Right kidney (tissue), 1 donor: ENCODE measurements around the gene MGME1.

ENCODE experiments used
- DNase-seq: peaks from one replicate; pipeline ENCODE4 v3.0.0-alpha.2; 2016

Gene MGME1

GRCh38 chr20:17939622-17940223 is 29.1 kb upstream of the MGME1 start:
- DNase-seq = no peak

DNA sequence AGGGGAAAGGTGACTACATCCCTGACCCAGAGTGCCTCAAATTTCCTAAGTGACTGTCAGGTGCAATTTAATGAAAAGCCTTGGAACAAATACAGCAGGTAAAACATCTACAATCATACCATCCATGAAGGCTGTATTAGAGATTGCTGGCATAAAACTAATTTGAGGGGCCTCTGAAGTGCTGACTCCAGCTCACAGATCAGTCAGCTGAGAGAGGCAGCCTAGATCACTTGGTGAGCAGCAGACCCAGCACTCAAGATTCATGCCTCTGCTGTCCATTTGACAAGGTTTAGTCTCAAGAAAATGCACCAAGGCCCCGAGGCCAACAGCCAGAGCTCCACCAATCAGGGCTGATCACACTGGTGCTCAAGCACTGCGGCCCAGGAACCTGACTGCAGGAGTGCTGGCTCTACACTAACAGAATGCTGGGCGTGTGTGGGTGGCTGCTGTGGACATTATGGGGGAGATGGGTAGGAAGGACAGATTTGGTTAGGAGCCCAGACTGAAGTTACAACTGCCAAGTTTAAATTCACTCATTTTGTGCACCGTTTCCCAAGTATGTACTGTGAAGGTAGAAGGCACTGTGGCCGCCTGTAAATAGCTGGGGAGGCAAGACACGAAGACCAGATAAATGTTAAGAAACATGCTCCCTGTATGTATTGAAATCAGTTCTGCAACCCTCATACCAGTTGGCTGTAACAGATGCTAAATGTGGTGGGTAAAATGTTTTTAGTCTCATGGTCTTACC is 28.4 kb upstream of the MGME1 start:
- no peak for DNase-seq

DNA sequence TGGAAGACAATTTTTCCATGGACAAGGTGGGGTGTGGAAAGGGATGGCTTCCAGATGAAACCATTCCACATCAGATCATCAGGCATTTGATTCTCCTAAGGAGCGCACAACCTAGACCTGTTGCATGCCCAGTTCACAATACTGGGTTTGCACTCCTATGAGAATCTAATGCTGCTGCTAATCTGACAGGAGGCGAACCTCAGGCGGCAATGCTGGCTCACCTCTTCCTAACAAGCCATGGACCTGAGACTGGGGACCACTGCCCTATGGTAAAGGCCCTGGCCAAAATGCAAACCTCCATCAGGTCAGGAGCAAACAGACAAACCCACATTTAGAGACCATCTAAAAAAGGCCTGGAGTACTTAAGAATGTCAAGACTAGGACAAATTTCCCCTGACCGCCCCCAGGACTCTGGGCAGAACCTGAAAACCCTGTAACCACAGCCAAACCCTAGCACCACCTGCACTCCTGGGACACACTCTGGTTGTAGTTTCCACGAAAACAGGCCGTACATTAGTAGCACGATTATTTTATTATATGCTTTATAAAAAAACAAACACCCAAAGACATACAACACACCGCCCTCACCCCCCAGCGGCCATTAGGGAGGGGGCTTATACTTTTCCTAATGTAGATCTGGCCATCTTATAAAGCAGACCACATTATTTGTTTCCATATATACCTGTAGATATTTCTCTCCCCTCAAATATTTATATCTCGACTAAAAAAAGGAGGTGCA is 27.6 kb upstream of the MGME1 start:
- no peak for DNase-seq

DNA sequence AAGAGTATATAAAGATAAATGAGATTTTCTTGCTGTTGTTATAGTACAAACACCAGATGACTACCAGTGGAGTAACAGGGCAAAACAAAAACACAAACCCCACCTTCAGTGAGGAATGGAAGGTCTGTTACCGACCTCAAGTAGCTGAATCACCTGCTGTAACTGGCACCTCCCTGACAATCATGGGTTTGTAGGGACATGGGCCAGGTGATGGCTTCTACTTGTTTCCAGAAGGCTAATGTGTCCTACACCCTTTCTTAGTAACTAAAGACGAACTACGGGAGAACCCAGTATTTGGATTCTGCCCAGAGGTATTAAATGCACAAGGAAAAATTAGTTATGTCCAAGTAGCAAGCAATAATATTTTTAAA is 27.0 kb upstream of the MGME1 start:
- DNase-seq = no peak

DNA sequence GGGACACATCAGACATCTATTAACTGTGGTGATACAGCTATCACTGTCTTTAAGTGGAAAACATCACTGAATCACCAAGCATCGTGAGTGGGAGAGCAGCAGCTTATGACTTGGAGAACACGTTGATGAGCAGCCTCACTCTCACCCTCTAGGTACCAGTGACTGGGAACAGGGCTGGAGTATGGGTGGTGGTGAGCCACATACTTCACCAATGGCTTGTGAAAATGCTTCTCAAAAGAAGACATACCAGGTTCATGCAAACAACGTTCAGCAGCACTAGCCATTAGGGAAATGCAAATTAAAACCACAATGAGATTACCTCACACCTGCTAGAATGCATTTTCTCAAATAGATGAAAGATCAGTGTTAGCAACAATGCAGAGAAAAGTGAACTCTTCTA is 25.5 kb upstream of the MGME1 start:
- no peak for DNase-seq

DNA sequence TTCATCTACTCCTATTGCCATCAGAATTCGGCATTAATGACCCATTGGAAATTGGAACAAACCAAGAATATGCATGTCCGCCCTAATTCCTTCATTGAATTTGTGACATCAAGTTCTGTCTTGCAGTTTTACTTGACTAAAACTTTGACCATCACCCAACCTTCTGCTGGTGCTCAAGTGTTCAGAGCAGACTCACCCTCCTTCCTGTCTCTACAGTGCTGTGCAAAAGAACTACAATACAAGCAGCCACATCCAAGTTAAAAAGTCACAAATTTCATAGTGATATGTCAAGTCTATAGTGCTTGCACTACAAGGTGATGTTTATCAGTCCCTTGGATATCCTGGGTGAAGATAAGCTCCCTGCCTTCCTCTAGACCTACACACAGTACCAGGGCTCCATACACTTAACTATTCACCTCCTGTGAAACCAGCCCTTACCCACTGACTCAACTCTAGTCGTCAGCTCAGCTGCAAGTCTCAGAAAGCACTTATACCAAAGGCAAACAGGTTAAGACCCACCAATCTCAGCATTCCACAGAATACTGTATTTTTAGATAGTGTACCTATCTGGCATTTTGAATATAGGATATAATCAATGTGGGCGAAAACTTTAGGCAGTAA is 23.9 kb upstream of the MGME1 start:
- DNase-seq = no peak

DNA sequence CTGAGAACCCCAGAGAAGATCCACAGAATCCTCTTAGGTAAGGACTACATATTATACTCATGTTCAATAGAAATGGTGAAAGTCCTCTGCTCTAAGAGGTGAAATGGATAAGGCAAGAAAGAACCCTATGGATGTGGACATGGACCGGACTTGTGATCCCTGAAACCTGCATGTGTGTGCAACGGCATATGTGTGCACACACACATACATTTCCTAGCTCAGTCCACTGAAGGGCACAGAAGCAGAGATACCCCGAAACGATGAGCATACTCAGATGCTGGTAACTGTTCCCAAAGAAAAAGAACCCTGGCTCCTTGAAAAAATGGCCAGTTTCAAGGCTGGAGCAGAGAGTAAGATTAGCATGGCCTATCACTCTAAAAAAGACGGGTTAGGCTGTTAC is 22.8 kb upstream of the MGME1 start:
- no peak for DNase-seq

- no peak for DNase-seq
These were observed 22.0 kb upstream of the MGME1 start for GRCh38 chr20:17946572-17947473.

GRCh38 chr20:17947474-17947815 is 21.4 kb upstream of the MGME1 start:
- DNase-seq = no peak

GRCh38 chr20:17948442-17948841 is 20.4 kb upstream of the MGME1 start:
- no peak for DNase-seq

DNA sequence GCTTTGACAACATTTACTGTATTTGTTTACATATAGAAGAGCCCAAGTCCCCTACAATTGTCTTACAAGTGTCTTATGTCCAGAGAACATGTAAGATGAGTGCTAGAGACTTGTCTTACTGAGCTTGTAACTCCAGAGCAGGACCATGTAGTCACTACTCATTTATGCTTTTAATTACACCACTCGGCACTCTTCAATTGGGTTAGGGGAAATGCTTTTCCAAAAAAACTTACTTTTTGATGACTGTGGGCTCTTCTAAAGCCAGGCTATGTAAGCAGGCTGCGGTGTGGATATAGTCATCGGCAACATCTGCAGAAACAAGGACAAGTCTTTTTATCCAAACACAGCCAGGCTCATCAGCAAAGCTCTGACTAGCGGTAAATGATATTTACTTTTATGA is 18.9 kb upstream of the MGME1 start:
- DNase-seq = no peak

- no peak for DNase-seq
These were observed 18.1 kb upstream of the MGME1 start for GRCh38 chr20:17950670-17951069.

GRCh38 chr20:17951323-17951722 is 17.5 kb upstream of the MGME1 start:
- DNase-seq = no peak

DNA sequence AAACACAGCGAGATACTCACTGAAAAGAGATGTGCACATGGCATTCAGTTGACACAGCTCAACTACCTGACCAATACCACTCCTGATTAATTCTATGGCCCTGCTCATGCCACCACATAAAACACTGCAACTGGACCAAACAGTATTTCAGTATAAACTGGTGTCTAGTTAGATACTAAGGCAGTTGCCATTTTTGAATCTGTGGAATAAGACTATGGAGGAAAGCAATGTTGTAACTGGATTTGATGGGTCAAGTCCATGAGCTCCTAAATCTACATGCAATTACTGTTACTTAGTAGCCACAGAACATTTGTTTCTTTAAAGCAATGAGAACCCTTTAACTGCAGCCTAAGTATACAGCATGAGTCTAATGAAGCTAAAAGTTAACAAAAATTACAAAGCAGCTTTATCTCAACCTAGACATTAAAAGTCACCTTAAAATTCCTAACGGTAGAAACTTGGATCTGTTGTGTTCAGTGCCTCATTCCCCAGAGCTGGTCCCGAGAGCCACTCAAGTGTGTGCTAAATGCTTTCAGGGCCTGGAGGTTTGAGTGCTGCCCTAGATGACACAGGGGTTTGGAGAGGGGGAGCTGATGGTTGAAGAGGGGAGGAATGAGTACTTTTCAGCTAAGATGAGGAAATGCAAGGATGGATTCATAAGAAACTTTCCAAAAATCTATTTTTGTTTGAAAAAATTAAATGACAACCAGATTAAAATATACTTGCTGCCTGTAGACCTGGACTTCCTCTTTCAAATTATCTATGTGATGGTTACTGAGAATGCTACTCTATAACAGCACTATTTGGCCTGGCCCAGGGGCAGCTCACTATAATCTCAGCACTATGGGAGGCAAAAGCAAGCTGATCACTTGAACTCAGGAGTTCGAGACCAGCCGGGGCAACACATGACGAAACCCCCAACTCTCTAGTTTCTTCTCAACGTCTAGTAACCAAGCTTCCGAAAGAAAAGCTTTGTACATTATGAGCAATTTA is 15.8 kb upstream of the MGME1 start:
- no peak for DNase-seq

GRCh38 chr20:17953935-17954334 is 14.9 kb upstream of the MGME1 start:
- DNase-seq = no peak

DNA sequence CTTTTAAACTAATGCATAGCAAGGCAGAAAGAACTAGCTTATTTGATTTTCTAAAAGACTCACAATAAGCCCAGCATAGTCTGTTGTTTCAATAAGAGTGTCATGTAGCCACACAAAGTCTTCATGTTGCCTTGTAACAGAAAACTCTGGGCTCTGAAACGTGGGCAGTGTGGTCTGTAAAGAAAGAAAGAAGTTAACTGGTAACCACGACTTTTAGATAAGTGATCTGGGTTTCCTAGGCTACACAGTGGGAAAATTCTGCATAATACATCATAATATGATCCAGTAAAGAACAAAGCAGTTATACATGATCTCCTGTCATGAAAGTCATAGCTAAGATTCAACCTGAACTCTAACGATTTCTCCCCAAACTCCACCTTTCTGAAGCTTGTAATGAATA is 13.5 kb upstream of the MGME1 start:
- DNase-seq = no peak

GRCh38 chr20:17956099-17956685 is 12.6 kb upstream of the MGME1 start:
- DNase-seq = no peak

- DNase-seq = no peak
These were observed 11.1 kb upstream of the MGME1 start for GRCh38 chr20:17957505-17958363.

DNA sequence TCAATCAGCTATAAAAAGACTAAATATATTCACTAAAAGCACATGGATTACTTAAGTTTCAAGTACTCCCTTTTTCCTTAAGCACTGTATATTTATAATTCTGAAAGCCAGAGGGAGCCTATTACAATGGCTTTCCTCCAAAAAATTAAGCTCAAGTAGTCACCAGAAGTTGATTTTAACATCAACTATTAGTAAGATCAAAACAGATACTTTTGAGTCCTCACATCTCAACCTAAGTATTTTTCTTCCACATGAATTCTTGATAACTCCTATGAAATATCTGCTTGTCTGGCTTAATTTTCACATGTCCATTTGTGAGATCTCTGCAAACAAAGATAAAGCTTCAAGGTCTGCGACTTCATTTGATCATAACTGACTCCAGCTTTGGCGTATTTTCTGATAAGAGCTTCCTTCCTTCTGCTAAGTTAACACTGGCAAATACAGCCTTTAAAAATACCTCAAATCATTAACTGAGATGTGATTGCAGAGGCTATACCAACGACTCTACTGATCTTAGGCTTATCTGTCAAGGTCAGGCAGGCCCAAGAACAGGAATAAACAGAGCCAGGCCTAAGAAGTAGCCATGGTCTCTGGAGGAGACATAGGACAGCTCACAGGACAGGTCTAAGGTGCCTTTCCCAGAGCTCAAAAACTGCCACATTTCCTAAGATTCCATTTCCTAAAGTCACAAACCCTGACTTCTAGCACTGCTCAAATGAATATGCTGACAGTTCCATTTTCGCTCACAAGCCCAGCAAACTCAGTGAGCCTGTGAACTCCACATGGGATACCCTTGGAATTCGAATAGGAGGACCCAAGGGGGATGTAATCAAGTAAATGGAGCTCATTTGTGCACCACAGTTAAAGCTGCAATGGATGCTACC is 10.2 kb upstream of the MGME1 start:
- no peak for DNase-seq
